GM23338 (cell line): Measurements from ENCODE around the gene CDH5. TPM values are rescaled to one million over a fixed set of nuclear protein-coding genes. Genes with fewer than 3 reads are reported as not detected.

Experiments used
- ATAC-seq: fragments of 200-7000 bp; cut with Tn5 transposase; 3 replicates; pipeline ENCODE4 v1.9.1; 2020
- DNase-seq: peaks from one replicate; pipeline ENCODE4 v3.0.0-alpha.2; 2015; ENCODE audit warnings: low spot score
- H2AFZ ChIP-seq: fragments of 200-600 bp; sonication (generic); 2 replicates; pipeline ENCODE4 v1.8.0; 2016; ENCODE audit warnings: antibody characterized with exemption, mild to moderate bottlenecking, moderate library complexity
- H3F3A ChIP-seq: fragments of 200-600 bp; sonication (generic); replicated peaks from 2 replicates; pipeline ENCODE4 v1.8.0; 2017; ENCODE audit warnings: antibody characterized with exemption, mixed run types, low read depth
- H3K27ac ChIP-seq: fragments of 200-600 bp; sonication (generic); 2 replicates; pipeline ENCODE4 v1.6.1; 2016; ENCODE audit warnings: low read depth
- H3K27me3 ChIP-seq: fragments of 200-600 bp; sonication (generic); 2 replicates; pipeline ENCODE4 v1.8.0; 2016; ENCODE audit warnings: mild to moderate bottlenecking, mixed run types, moderate library complexity; ENCODE audit not compliant: insufficient read depth
- H3K36me3 ChIP-seq: fragments of 200-600 bp; sonication (generic); 2 replicates; pipeline ENCODE4 v1.8.0; 2016; ENCODE audit warnings: mild to moderate bottlenecking; ENCODE audit not compliant: insufficient read depth
- H3K4me1 ChIP-seq: fragments of 200-600 bp; sonication (generic); 2 replicates; pipeline ENCODE4 v1.8.0; 2016; ENCODE audit warnings: mild to moderate bottlenecking, moderate library complexity; ENCODE audit not compliant: insufficient read depth
- H3K4me2 ChIP-seq: fragments of 200-600 bp; sonication (generic); 2 replicates; pipeline ENCODE4 v1.7.1; 2017; ENCODE audit warnings: mixed run types
- H3K4me3 ChIP-seq: fragments of 200-600 bp; sonication (generic); 2 replicates; pipeline ENCODE4 v1.6.1; 2016; ENCODE audit warnings: mixed run types
- H3K79me2 ChIP-seq: fragments of 200-600 bp; sonication (generic); replicated peaks from 2 replicates; pipeline ENCODE4 v1.8.0; 2017; ENCODE audit warnings: mild to moderate bottlenecking; ENCODE audit not compliant: insufficient read depth
- H3K9me2 ChIP-seq: fragments of 200-600 bp; sonication (generic); 2 replicates; pipeline ENCODE4 v1.8.0; 2017; ENCODE audit not compliant: insufficient read depth
- H4K20me1 ChIP-seq: fragments of 200-600 bp; sonication (generic); replicated peaks from 2 replicates; pipeline ENCODE4 v1.8.0; 2017; ENCODE audit warnings: mild to moderate bottlenecking; ENCODE audit not compliant: insufficient read depth
- H3K27ac Mint-ChIP-seq: 2 replicates; pipeline ENCODE4 v1.8.0; 2020; ENCODE audit warnings: inconsistent platforms, mild to moderate bottlenecking, moderate library complexity, mixed read lengths
- H3K27me3 Mint-ChIP-seq: 3 replicates; pipeline ENCODE4 v1.8.0; 2022; ENCODE audit warnings: low read depth, mild to moderate bottlenecking, moderate library complexity, mixed read lengths, inconsistent platforms; ENCODE audit not compliant: insufficient read depth, poor library complexity
- H3K36me3 Mint-ChIP-seq: 3 replicates; pipeline ENCODE4 v1.8.0; 2021; ENCODE audit warnings: low read depth, mild to moderate bottlenecking, inconsistent platforms, moderate library complexity, mixed read lengths
- H3K4me1 Mint-ChIP-seq: 3 replicates; pipeline ENCODE4 v1.8.0; 2020; ENCODE audit warnings: mild to moderate bottlenecking, inconsistent platforms, mixed read lengths
- H3K4me3 Mint-ChIP-seq: 3 replicates; pipeline ENCODE4 v1.8.0; 2021; ENCODE audit warnings: moderate library complexity, mild to moderate bottlenecking, inconsistent platforms, mixed read lengths
- H3K9me3 Mint-ChIP-seq: 3 replicates; pipeline ENCODE4 v1.8.0; 2020; ENCODE audit warnings: moderate library complexity, mild to moderate bottlenecking, inconsistent platforms, mixed read lengths
- CREB1 ChIP-seq: fragments of 250-450 bp; sonication (Bioruptor Pico); IDR thresholded peaks from 2 replicates; pipeline ENCODE4 v1.5.0; 2020; ENCODE audit warnings: low read depth, mild to moderate bottlenecking, moderate library complexity
- CTCF ChIP-seq, 2 experiments: fragments of 200-600 bp in 1 of 2; sonication (generic) in 1 of 2; conservative IDR thresholded peaks; 2 replicates each; pipeline versions ENCODE4 v1.5.1 to v1.6.1; 2016 to 2017; ENCODE audit warnings: antibody characterized with exemption in 2 of 2, low read depth in 2 of 2, mild to moderate bottlenecking in 2 of 2, moderate library complexity in 1 of 2
- ETS1 ChIP-seq: IDR thresholded peaks from 2 replicates; pipeline ENCODE4 v1.6.1; 2016; ENCODE audit warnings: antibody characterized with exemption
- EZH2phosphoT487 ChIP-seq: fragments of 200-600 bp; sonication (generic); IDR thresholded peaks from one replicate; pipeline ENCODE4 v1.8.1; 2018; ENCODE audit warnings: antibody characterized with exemption; ENCODE audit not compliant: unreplicated experiment
- NANOG ChIP-seq: IDR thresholded peaks from 2 replicates; pipeline ENCODE4 v1.6.1; 2016; ENCODE audit warnings: antibody characterized with exemption, borderline replicate concordance
- POLR2AphosphoS5 ChIP-seq: IDR thresholded peaks from 2 replicates; pipeline ENCODE4 v1.6.1; 2016; ENCODE audit warnings: antibody characterized with exemption, low read depth
- REST ChIP-seq: IDR thresholded peaks from one replicate; pipeline ENCODE4 v1.6.1; 2018; ENCODE audit warnings: antibody characterized with exemption; ENCODE audit not compliant: unreplicated experiment
- ZNF114 ChIP-seq: fragments of 250-450 bp; sonication (Bioruptor Pico); IDR thresholded peaks from 2 replicates; pipeline ENCODE4 v1.5.0; 2020; ENCODE audit warnings: mild to moderate bottlenecking, moderate library complexity
- ZNF331 ChIP-seq: fragments of 250-450 bp; sonication (Bioruptor Pico); IDR thresholded peaks from 2 replicates; pipeline ENCODE4 v1.5.0; 2020; ENCODE audit warnings: low read depth, mild to moderate bottlenecking, moderate library complexity
- ZNF462 ChIP-seq: fragments of 250-450 bp; sonication (Bioruptor Pico); IDR thresholded peaks from 2 replicates; pipeline ENCODE4 v1.5.0; 2020; ENCODE audit warnings: mild to moderate bottlenecking, moderate library complexity
- polyA plus RNA-seq: library from polyadenylated mRNA; unstranded; fragments of >200 nt; fragmentation: Nextera tagmentation; extraction: Ambion mirVana; gene quantifications from 2 replicates; pipeline ENCODE4 v1.2.1, GENCODE V29; 2016
- total RNA-seq: library from RNA; depleted of rRNA; stranded (reverse); fragments of >200 nt; shearing (Covaris generic); gene quantifications from 2 replicates; pipeline ENCODE4 v1.2.3, GENCODE V29; 2014

CDH5 gene
- total and polyA plus RNA-seq, 2 experiments from 2014 or later = 0.18 TPM; not detected in 1

GRCh38 chr16:66374176-66374575 lies 7.7 kb downstream of the CDH5 start:
- TF ChIP-seq POLR2AphosphoS5 (no peak), CREB1 (no peak), EZH2phosphoT487 (no peak), REST (no peak), CTCF (conservative IDR thresholded peaks at IDR 0.05; ENCODE audit: low read depth in 2 of 2) (no peak), ETS1 (no peak), ZNF331 (CRISPR knock-in tag) (no peak), ZNF114 (CRISPR knock-in tag) (no peak), ZNF462 (no peak), NANOG (no peak)
- ATAC-seq (no peak), DNase-seq (no peak)
- H3K27me3 Mint-ChIP-seq = peaks cover 6% of the 10 kb centered on the region
- no peak overlapping the region for H3K27ac Mint-ChIP-seq
- no peak overlapping the region for H3K4me3 ChIP-seq
- H3K27me3 ChIP-seq = no peaks in the 10 kb centered on the region
- H3K27ac ChIP-seq = no peak overlapping the region
- H3K9me2 ChIP-seq = no peaks in the 10 kb centered on the region
- peaks cover 5% of the 10 kb centered on the region; the same call in 2 of the 3 replicates for H3K4me1 Mint-ChIP-seq
- no peaks in the 10 kb centered on the region for H3K9me3 Mint-ChIP-seq
- no peaks in the 10 kb centered on the region for H3K4me1 ChIP-seq
- no peak overlapping the region for H3K4me2 ChIP-seq
- H4K20me1 ChIP-seq = no peaks in the 10 kb centered on the region
- H2AFZ ChIP-seq = peak overlapping the region; percentile 32; the same call in 1 of the 2 replicates
- H3K36me3 Mint-ChIP-seq = no peaks in the 10 kb centered on the region
- no peaks in the 10 kb centered on the region for H3K36me3 ChIP-seq
- H3K4me3 Mint-ChIP-seq = no peak overlapping the region
- H3K79me2 ChIP-seq = no peaks in the 10 kb centered on the region
- H3F3A ChIP-seq = no peaks in the 10 kb centered on the region
